ENCODE measurements around the gene HECTD4. TPM values are rescaled to one million over a fixed set of nuclear protein-coding genes. Genes with fewer than 3 reads are reported as not detected.

The HECTD4 gene
- total RNA-seq, 1 experiment from 2014 or later = 32.5 TPM

DNA sequence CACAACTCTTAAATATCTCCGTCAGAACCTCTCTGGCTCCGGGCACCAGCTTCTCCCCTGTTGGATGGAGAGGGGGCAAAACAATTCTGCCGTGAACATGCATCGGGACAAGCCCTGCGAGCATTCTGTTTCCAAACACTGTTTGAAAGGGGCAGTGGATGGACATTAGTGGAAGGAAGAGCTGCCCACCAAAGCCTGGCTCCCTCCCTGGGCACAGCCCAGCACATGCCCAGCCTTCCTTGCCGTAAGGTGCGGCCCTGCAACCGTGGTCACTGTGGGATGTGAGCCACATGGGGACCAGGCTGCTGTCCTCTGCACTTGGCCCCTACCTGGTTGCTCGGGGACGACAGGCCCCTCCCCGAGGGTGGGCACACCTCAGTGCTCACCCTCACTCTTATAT lies 202.9 kb downstream of the HECTD4 start:
- DNase-seq = no peak
- Histone ChIP-seq H4K20me1 (ENCODE audit: insufficient read depth, low read depth, low read length) (no peaks in the 10 kb centered on the region), H3K27me3 (ENCODE audit: low read length) (no peaks in the 10 kb centered on the region), H3K79me2 (ENCODE audit: low read length) (no peaks in the 10 kb centered on the region), H3K27ac (ENCODE audit: low read length) (no peak overlapping the region), H3K4me3 (ENCODE audit: low read length) (no peak overlapping the region), H3K9ac (ENCODE audit: low read length) (no peak overlapping the region), H3K36me3 (ENCODE audit: insufficient read depth, low read length) (peaks cover 4% of the 10 kb centered on the region; the same call in 1 of the 2 replicates), H3K4me1 (ENCODE audit: low read length) (no peaks in the 10 kb centered on the region), H3K4me2 (ENCODE audit: low read depth, low read length, poor library complexity, severe bottlenecking) (no peak overlapping the region), H3K9me3 (ENCODE audit: low read length) (no peaks in the 10 kb centered on the region), H2AFZ (ENCODE audit: low read length) (no peak overlapping the region), H3K9me2 (replicated peaks; ENCODE audit: insufficient read depth, low read length) (no peaks in the 10 kb centered on the region)

GRCh38 chr12:112178796-112179195 lies 203.4 kb downstream of the HECTD4 start:
- peaks cover 4% of the 10 kb centered on the region; the same call in 1 of the 2 replicates for H3K36me3 ChIP-seq (ENCODE audit: insufficient read depth, low read length)
- H3K27ac ChIP-seq (ENCODE audit: low read length) = no peak overlapping the region
- DNase-seq = no peak
- no peaks in the 10 kb centered on the region for H3K9me3 ChIP-seq (ENCODE audit: low read length)
- H2AFZ ChIP-seq (ENCODE audit: low read length) = no peak overlapping the region
- H3K27me3 ChIP-seq (ENCODE audit: low read length) = no peaks in the 10 kb centered on the region
- H4K20me1 ChIP-seq (ENCODE audit: insufficient read depth, low read depth, low read length) = no peaks in the 10 kb centered on the region
- H3K9ac ChIP-seq (ENCODE audit: low read length) = no peak overlapping the region
- no peak overlapping the region for H3K4me2 ChIP-seq (ENCODE audit: low read depth, low read length, poor library complexity, severe bottlenecking)
- no peak overlapping the region for H3K4me3 ChIP-seq (ENCODE audit: low read length)
- no peaks in the 10 kb centered on the region for H3K9me2 ChIP-seq (replicated peaks; ENCODE audit: insufficient read depth, low read length)
- no peaks in the 10 kb centered on the region for H3K4me1 ChIP-seq (ENCODE audit: low read length)
- H3K79me2 ChIP-seq (ENCODE audit: low read length) = no peaks in the 10 kb centered on the region

GRCh38 chr12:112176321-112177010 lies 205.8 kb downstream of the HECTD4 start:
- H3K9me2 ChIP-seq (replicated peaks; ENCODE audit: insufficient read depth, low read length) = no peaks in the 10 kb centered on the region
- no peaks in the 10 kb centered on the region for H3K27me3 ChIP-seq (ENCODE audit: low read length)
- no peak overlapping the region for H3K9ac ChIP-seq (ENCODE audit: low read length)
- no peak for DNase-seq
- no peaks in the 10 kb centered on the region for H3K9me3 ChIP-seq (ENCODE audit: low read length)
- no peak overlapping the region for H3K27ac ChIP-seq (ENCODE audit: low read length)
- no peak overlapping the region for H2AFZ ChIP-seq (ENCODE audit: low read length)
- H3K4me3 ChIP-seq (ENCODE audit: low read length) = no peak overlapping the region
- H3K36me3 ChIP-seq (ENCODE audit: insufficient read depth, low read length) = peaks cover 4% of the 10 kb centered on the region; the same call in 1 of the 2 replicates
- H3K79me2 ChIP-seq (ENCODE audit: low read length) = no peaks in the 10 kb centered on the region
- H4K20me1 ChIP-seq (ENCODE audit: insufficient read depth, low read depth, low read length) = no peaks in the 10 kb centered on the region
- H3K4me1 ChIP-seq (ENCODE audit: low read length) = no peaks in the 10 kb centered on the region
- no peak overlapping the region for H3K4me2 ChIP-seq (ENCODE audit: low read depth, low read length, poor library complexity, severe bottlenecking)

DNA sequence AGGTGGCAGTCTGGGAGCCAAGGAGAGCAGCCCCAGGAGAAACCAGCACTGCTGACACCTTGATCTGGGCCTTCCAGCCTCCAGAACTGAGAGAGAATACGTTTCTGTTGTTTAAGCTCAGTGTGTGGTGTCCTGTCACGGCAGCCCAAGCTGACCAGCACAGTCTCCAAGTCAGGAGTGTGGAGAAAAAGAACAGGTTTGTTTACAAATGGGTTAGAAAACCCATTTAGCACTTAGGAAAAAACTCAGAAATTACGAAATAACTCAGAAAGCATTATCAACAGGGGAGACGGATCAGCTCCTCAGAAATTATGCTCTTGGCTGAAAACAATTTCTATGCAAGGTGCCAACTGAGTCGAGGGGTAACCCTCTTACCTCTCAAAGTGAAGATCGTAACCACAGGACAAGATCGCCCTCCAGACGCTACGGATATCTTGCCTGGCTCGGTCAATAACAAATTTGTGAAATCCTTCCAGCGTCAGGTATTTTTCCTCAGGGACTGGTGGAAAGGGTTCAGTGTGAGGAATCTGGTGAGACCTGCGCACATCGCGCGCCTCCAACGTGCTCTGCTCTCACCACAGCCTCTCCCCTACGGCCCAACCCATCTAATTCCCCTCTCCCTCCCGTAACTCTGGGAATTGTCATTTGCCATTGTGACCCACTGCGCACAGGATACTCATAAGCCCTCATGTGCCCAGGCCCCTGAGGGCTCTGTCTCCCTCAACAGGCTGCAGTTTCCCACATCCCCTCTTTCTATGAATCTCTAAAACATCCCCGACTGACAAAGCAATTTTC lies 206.7 kb downstream of the HECTD4 start:
- Histone ChIP-seq H3K9me2 (replicated peaks; ENCODE audit: insufficient read depth, low read length) (no peaks in the 10 kb centered on the region), H3K79me2 (ENCODE audit: low read length) (no peaks in the 10 kb centered on the region), H3K9ac (ENCODE audit: low read length) (no peak overlapping the region), H3K4me2 (ENCODE audit: low read depth, low read length, poor library complexity, severe bottlenecking) (no peak overlapping the region), H2AFZ (ENCODE audit: low read length) (no peak overlapping the region), H3K36me3 (ENCODE audit: insufficient read depth, low read length) (peaks cover 4% of the 10 kb centered on the region; the same call in 1 of the 2 replicates), H3K9me3 (ENCODE audit: low read length) (no peaks in the 10 kb centered on the region), H3K27ac (ENCODE audit: low read length) (no peak overlapping the region), H3K27me3 (ENCODE audit: low read length) (no peaks in the 10 kb centered on the region), H3K4me3 (ENCODE audit: low read length) (no peak overlapping the region), H3K4me1 (ENCODE audit: low read length) (no peaks in the 10 kb centered on the region), H4K20me1 (ENCODE audit: insufficient read depth, low read depth, low read length) (no peaks in the 10 kb centered on the region)
- no peak for DNase-seq

DNA sequence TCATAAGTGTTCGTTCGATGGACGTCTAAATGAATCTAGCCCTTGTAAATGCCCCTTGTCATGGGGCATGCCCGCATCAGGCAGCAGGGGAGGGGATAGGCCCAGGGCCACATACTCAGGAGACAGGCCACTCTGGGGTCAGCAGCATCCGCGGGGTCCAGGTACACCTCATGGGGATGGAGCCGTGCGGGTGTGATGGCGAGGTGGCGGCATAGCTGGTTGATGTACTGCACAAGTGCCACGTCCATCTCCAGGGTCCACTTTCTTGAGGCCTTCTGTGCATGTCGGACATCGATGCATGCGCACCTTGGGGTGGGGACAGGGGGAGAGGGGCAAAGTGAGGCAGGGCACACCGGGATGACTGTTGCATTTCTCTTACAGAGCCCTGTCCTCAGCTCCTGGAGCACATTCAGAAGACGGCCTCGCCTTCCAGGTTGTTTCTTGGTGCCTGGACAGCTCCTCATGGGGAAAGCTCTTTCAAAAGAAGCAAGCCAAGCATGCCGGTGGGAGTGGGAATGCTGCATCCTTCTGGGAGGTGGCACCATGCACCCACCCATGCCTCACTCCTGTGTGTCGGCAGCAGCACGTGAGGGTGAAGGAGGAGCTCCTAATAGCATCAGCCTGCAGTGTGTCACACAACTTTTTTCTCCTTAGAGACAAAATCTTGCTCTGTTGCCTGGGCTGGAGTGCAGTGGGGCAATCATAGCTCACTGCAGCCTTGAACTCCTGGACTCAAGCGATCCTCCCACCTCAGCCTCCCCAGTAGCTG lies 209.5 kb downstream of the HECTD4 start:
- Histone ChIP-seq H3K4me3 (ENCODE audit: low read length) (no peak overlapping the region), H3K9ac (ENCODE audit: low read length) (no peak overlapping the region), H3K4me2 (ENCODE audit: low read depth, low read length, poor library complexity, severe bottlenecking) (no peak overlapping the region), H3K79me2 (ENCODE audit: low read length) (no peaks in the 10 kb centered on the region), H2AFZ (ENCODE audit: low read length) (no peak overlapping the region), H3K27ac (ENCODE audit: low read length) (no peak overlapping the region), H3K4me1 (ENCODE audit: low read length) (no peaks in the 10 kb centered on the region), H3K36me3 (ENCODE audit: insufficient read depth, low read length) (peaks cover 4% of the 10 kb centered on the region; the same call in 1 of the 2 replicates), H3K9me3 (ENCODE audit: low read length) (no peaks in the 10 kb centered on the region), H3K9me2 (replicated peaks; ENCODE audit: insufficient read depth, low read length) (no peaks in the 10 kb centered on the region), H3K27me3 (ENCODE audit: low read length) (no peaks in the 10 kb centered on the region), H4K20me1 (ENCODE audit: insufficient read depth, low read depth, low read length) (no peaks in the 10 kb centered on the region)
- no peak for DNase-seq

DNA sequence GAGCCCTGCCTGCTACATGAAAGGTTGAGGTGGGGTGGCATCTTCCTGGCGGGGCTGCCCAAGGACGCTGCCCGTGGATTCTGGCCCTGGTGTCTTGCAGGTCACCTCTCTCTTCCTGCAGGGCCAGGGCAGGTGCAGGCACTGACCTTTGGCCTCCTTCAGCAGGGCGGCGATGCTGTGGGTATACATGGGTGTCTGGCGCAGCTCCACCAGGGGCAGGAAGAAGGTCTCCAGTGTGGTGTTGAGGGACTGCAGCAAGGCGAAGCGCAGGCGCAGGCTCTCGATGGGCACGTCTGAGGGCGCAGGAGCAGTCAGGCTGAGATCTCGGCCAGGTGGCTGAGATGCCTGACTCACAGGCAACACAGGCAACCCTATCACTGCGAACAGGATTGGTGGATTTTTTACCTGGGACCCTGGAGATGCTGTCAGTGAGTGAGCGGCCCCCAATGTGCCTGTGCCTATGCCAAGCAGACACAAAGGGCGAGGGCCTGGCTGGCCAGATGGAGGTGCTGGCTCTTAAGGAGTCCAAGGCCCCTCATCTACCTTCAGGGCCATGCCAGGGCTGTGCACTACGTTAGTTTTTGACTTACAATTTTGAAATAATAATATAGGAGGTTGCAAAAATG lies 211.1 kb downstream of the HECTD4 start:
- no peak overlapping the region for H2AFZ ChIP-seq (ENCODE audit: low read length)
- H3K79me2 ChIP-seq (ENCODE audit: low read length) = no peaks in the 10 kb centered on the region
- no peak overlapping the region for H3K4me3 ChIP-seq (ENCODE audit: low read length)
- no peaks in the 10 kb centered on the region for H3K9me3 ChIP-seq (ENCODE audit: low read length)
- DNase-seq = no peak
- H3K9ac ChIP-seq (ENCODE audit: low read length) = no peak overlapping the region
- H3K4me1 ChIP-seq (ENCODE audit: low read length) = no peaks in the 10 kb centered on the region
- H3K27me3 ChIP-seq (ENCODE audit: low read length) = no peaks in the 10 kb centered on the region
- no peak overlapping the region for H3K27ac ChIP-seq (ENCODE audit: low read length)
- H3K36me3 ChIP-seq (ENCODE audit: insufficient read depth, low read length) = peaks cover 4% of the 10 kb centered on the region; the same call in 1 of the 2 replicates
- H4K20me1 ChIP-seq (ENCODE audit: insufficient read depth, low read depth, low read length) = no peaks in the 10 kb centered on the region
- no peak overlapping the region for H3K4me2 ChIP-seq (ENCODE audit: low read depth, low read length, poor library complexity, severe bottlenecking)
- no peaks in the 10 kb centered on the region for H3K9me2 ChIP-seq (replicated peaks; ENCODE audit: insufficient read depth, low read length)

- Histone ChIP-seq H3K36me3 (ENCODE audit: insufficient read depth, low read length) (peaks cover 4% of the 10 kb centered on the region; the same call in 1 of the 2 replicates), H3K27me3 (ENCODE audit: low read length) (no peaks in the 10 kb centered on the region), H3K9ac (ENCODE audit: low read length) (no peak overlapping the region), H3K4me3 (ENCODE audit: low read length) (no peak overlapping the region), H3K27ac (ENCODE audit: low read length) (no peak overlapping the region), H3K9me3 (ENCODE audit: low read length) (no peaks in the 10 kb centered on the region), H2AFZ (ENCODE audit: low read length) (no peak overlapping the region), H3K79me2 (ENCODE audit: low read length) (no peaks in the 10 kb centered on the region), H3K4me2 (ENCODE audit: low read depth, low read length, poor library complexity, severe bottlenecking) (no peak overlapping the region), H3K4me1 (ENCODE audit: low read length) (no peaks in the 10 kb centered on the region), H3K9me2 (replicated peaks; ENCODE audit: insufficient read depth, low read length) (no peaks in the 10 kb centered on the region), H4K20me1 (ENCODE audit: insufficient read depth, low read depth, low read length) (no peaks in the 10 kb centered on the region)
- DNase-seq = peak; percentile 76
Measured at GRCh38 chr12:112170376-112170775, 211.9 kb downstream of the HECTD4 start.
